GM12801 (cell line): ENCODE data around the gene FADS3.

Experiments
- TF ChIP-seq, protein P1 (sequence below): IDR thresholded peaks from one replicate; pipeline ENCODE4 v1.5.1; 2011; ENCODE audit warnings: control low read depth; ENCODE audit not compliant: insufficient read length; ENCODE audit errors: extremely low read depth

FADS3 gene

DNA sequence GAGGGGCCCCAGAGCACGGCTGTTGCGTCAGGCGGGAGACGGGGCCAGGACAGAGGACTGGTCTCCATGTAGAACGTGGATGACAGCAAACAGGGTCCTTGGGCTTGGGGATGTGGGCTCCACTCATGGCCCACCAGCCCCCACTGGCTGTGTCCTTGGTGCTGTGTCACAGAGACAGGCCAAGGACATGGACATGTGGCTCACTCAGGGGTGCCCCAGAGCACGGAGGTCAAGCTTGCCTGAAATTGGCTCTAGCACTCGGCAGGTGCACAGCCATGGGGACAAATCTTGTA lies 48.9 kb downstream of the FADS3 start:
- TF ChIP-seq, protein P1, sequence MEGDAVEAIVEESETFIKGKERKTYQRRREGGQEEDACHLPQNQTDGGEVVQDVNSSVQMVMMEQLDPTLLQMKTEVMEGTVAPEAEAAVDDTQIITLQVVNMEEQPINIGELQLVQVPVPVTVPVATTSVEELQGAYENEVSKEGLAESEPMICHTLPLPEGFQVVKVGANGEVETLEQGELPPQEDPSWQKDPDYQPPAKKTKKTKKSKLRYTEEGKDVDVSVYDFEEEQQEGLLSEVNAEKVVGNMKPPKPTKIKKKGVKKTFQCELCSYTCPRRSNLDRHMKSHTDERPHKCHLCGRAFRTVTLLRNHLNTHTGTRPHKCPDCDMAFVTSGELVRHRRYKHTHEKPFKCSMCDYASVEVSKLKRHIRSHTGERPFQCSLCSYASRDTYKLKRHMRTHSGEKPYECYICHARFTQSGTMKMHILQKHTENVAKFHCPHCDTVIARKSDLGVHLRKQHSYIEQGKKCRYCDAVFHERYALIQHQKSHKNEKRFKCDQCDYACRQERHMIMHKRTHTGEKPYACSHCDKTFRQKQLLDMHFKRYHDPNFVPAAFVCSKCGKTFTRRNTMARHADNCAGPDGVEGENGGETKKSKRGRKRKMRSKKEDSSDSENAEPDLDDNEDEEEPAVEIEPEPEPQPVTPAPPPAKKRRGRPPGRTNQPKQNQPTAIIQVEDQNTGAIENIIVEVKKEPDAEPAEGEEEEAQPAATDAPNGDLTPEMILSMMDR, result no peak

DNA sequence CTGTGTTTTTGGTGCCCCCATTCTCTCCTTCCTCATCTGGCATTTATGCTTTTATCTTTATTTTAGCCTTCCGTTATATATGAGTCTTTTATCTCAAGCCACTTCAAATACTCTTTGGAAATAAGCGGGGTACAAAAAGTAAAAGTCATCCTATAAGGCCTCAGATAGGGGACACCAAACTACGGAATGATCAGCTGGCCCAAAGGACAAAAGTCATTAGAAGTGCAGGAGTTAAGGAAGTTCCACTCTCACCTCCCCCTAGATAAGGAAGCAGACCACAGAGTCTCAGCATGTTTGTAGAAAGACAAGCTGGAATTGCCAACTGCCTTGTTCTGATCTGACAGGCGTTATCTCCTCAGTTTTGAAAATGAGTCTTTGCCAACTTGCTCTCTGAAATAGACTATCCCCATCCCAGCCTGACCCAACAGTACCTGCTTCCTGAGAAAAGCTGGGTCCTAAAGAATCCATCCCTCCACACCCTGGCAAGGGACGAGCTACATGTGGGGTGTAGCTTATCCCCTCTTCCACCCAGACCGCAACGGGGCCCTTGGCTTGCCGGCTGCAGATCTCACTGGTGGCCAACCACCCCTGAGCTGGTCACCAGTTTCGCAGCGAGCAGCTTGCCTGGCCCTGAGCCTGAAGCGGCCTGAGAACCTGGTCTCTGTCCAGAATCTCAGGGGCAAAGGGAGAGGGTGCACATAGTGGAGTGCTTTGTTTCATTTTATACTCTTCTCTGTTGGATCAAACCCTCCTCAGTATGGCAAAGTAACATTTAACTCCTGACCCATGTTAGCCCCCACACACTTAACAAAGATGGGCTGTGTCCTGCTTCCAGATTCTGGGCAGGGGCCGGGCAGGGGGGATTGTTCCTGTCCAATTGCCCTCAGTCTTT lies 49.5 kb downstream of the FADS3 start:
- TF ChIP-seq, protein P1, result no peak

DNA sequence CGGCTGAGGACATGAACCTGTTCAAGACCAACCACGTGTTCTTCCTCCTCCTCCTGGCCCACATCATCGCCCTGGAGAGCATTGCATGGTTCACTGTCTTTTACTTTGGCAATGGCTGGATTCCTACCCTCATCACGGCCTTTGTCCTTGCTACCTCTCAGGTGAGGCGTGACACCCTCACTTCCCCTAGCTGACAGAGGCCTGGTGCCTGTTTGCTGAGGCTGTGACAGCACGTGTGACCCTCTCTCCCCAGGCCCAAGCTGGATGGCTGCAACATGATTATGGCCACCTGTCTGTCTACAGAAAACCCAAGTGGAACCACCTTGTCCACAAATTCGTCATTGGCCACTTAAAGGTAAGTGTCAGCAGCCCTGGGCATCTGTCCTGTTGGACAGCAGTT lies 51.0 kb downstream of the FADS3 start:
- TF ChIP-seq, protein P1, result no peak

DNA sequence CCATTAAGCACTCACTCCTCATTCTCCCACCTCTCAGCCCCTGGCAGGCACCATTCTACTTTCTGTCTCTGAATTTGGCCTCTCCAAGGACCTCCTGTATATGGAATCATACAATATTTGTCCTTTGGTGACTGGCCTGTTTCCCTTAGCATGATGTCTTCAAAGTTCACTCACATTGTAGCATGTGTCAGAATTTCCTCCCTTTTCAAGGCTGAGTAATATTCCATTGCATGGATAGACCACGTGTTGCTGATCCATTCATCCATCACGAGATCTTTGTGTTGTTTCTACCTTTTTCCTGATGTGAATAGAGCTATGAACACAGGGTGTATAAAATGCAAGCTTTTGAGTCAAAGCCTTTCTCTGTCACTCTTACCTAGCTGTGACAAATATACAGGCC lies 51.6 kb downstream of the FADS3 start:
- TF ChIP-seq, protein P1, result no peak

DNA sequence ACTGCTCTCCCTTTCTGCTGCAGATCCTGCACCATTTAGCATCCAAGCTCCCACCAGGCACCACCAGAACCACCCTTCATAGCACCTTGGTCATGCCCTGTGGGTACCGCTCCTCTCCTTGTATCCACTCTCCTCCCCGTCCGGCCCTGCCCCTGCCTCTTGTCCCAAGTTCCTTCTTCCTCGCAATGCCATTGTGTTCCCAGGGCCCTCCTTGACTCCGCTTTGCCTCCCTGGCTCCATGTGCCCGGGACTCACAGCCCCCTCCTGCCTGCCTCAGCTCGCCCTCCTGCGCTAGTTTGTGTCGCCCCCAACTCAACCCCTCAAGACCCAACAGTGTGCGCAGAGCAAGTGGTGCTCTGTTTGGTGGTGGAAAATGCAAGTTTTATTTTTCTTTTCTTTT lies 52.4 kb downstream of the FADS3 start:
- TF ChIP-seq, protein P1, result no peak

DNA sequence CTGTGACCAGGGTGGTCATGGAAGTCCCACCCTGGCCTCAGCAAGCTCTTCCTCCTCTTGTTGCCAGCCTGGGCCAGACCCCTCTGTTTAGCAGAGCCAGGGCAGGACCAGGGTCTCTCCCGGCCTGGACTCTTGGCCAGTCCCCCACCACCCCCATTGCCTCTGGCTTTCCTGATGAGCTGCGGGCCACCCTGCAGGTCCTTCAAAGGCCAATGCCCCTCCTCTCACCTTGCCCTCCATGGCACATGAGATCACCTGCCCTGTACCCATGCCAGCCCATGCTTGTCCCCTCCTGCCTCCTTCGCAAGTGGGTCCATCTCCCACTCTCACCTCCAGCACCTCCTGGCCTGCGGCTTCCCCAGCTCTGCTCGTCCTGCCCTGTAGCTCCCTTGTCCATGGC lies 52.8 kb downstream of the FADS3 start:
- TF ChIP-seq, protein P1, result no peak

DNA sequence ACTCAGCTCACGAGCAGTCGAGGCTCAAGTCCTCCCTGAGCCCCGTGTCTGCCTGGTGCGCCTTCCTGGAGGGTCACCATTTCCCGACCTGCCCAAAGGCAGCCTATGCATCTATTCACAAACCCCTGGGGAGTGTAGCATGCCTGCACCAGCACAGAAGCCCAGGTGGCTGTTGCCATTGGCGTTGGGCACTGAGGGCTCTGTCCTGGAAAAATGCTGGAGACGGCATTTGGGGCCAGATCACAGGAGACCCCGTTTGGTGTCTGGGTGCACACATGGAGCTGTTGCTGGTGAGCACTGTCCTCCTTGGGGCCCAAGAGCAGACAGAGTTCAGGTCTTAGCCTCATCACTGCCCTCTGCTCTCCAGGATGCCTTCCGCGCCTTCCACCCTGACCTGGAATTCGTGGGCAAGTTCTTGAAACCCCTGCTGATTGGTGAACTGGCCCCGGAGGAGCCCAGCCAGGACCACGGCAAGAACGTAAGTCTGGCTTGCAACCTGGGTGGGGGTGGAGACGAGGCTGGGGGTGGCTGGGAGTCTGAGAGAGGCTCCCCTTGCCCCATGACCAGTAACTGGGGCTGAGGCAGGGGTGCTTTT lies 53.8 kb downstream of the FADS3 start:
- TF ChIP-seq, protein P1, result no peak
